ENCODE results near the gene FRMD3.

The FRMD3 gene

DNA sequence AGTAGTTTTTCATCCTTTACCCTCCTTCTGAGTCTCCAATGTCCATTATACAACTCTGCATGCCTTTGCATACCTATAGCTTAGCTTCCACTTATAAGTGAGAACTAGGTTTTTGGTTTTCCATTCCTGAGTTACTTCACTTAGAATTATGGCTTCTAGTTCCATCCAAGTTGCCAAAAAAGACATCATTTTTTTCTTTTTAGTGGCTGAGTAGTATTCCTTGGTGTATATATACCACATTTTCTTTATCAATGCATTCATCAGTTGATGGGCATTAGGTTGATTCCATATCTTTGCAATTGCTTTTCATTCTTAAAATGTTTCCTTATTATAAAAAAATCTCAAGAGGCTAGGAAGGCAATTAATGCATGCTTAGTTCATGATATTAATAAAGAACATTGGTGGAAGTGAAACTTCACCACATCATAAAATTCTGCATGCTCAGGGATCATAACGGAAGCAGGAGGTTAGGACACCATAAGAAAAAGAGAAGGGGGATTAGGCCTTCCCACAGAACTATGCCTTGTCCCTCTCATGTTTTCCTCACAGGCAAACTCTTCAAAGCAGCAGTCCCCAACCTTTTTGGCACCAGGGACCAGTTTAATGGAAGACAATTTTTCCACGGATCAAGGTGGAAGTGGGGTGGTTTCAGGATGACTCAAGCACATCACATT lies 105.2 kb downstream of the FRMD3 start:
- DNase-seq (ENCODE audit: low spot score): no peak

DNA sequence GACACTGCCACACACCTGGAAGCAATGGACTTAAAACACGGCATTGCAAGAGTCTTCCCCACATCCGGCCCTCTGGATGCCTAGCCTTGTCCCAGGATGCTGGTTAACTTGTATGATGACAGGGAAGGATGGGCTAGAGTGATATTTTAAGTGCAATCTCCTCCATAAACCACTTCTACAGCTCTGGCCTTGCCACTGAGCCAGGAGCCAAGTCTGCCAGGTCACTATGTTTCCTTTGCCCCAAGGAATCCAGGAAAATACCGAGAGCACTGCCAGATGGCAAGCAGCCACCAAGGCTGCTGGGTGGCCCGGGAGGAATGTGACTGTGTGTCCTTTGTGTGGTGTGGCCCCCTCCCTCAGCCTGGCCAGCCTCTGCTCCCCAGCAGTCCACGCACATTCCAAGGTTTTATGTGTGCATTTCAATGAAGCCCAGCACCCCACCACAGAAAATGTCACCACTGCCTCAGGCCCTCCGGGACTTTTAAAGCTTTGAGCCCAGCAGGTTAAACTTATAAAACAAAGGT lies 106.0 kb downstream of the FRMD3 start:
- DNase-seq (ENCODE audit: low spot score): no peak

DNA sequence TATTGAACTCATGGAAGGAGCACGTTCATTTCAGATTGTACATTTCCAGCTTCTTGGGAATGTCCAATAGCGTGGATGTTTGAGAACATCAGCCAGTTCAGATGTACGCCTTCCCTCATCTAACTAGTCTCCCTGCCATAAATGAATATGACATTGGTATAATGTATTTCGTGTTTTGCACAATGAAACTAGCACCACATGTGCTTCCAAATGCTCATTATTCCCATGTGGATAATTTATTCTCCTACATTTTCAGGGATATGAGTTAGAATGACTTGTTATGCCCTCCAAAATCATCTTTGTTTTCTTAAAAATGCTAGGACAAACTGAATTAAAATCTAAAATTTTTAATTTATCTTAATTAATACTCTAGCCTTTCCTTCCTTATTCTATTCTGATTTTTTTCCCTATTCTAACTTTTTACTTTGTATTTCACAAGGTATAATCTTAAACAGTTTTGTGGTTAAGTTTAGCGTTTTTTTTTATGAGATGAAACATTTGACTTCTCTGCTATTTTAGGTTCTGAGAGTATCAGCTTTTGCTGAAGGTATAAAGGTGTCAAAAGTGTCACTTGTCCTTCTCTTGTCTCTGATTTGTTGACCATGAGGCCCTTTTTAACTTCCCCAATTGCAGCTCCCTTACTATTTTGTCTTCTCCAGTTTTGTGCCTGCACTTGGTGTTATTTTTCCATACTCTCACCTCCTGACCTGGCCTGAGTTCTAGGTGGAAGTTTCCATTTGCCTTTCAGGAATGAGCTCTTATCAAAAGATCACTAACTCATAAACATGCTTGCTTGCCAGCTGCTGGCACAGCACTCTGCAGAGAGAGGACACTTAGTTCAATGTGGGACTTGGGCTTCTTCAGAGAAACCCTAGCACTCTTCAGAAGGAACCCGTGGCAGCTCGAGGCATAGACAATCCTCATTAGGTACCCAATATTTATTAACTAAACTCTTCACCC lies 106.8 kb downstream of the FRMD3 start:
- DNase-seq (ENCODE audit: low spot score): no peak

DNA sequence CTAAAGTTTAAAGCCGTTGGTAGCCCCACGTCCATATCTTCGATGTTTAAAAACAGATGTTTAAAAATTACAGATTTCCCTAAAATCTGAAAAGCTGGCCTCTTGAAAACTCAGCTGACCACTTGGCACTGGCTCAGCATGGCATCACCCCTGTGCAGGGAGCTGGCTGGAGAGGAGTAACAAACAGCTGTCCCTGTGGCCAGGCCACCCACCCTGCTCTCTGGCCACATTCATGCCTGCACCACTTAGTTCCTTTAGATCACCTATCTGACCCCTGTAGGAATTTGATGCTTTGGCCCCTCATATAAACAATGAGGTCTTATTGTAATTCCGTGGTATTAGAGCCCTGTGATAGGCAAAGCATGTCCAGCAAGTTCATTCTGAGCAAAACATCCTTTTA lies 107.5 kb downstream of the FRMD3 start:
- DNase-seq (ENCODE audit: low spot score): no peak

DNA sequence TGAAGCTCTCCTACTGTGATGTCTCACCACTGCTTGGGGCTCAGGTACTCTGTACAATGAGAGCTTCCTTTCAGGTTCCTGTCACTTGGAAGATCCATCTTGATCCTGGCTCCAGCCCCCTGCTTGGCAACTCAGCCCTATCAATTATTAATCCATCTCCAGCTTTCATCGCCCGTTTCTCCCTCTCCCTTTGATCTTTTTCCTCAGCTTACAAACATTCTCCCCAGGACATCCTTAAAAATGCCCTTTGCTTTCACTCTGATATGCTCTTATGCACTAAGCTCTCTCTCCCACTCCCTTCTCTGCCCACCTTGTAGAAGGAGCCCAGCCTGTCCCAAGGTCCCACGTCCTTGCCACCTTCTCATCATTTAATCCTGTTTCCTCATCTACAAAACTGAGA lies 109.0 kb downstream of the FRMD3 start:
- no peak for DNase-seq (ENCODE audit: low spot score)

DNA sequence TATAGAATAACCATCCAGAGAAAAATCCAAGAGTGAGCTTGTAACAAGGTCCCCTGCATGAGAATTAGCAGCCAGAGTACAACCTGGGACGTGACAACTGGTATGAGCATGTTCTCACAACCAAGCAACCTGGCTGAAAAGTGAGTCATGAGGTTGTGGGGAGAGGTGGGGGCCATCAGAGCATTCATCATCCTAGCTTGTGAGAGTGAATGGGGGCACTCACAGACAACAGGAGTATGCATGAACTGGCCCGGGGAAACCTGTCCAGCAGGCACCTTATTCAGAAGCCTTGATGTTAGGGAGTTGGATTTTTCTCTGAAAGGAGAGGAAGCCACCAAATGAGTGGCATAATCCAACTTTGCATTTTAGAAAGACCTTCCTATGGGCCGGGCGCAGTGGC lies 113.0 kb downstream of the FRMD3 start:
- DNase-seq (ENCODE audit: low spot score): no peak

DNA sequence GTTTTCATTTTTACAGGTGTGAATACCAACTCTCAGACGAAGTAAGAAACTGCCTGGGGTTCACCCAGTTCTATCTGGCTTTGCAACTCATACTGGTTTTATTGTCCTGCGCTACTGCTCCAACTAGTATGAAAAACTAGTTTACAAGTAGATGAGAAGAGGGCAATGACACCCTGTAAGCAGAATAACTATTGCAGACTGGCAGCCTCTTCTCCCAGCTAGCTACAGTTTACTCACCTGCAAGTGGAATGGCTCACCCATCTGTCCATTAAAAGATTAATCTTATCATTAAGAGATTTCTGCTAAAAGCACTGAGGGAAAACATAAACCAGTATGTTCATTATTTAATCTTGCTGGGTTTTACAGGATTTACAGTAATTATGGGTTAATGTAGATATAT lies 113.4 kb downstream of the FRMD3 start:
- no peak for DNase-seq (ENCODE audit: low spot score)

DNA sequence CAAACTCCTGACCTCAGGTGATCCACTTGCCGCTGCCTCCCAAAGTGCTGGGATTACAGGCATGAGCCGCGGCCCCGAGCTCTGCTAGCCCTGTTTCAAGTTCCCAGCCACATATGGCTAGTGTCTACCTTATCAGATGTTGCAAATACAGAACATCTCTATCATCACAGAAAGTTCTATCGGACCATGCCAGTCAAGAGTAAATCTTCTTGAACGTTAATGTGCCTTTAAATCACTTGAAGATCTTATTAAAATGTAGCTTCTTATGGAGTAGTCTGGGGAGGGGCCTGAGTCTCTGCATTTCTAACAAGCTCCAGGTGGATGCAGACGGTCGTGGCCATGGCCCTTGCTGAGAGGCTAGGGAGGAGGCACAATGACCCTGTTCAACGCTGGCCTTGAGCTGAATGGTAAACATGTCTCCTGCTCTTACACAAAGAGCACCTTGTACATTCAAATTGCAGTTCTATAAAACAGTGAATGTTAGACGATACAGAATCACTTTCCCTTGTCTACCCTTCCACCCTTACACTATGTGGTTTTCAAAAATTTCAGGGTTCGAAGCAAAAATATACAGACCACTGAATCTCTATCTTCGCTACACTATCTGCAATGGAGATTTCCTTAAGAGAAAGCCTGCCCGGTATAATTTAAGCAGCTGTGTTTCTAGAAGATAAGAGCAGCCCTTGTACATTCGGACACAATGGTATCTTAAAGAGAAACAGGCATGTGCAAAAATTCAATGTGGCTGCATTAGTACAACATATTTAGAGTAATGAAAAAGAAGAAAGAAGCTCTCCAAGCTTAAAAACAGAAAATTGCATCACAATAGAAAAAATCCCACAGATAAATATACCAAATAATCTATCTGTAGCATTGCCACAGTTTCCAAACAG lies 114.1 kb downstream of the FRMD3 start:
- DNase-seq (ENCODE audit: low spot score): no peak

DNA sequence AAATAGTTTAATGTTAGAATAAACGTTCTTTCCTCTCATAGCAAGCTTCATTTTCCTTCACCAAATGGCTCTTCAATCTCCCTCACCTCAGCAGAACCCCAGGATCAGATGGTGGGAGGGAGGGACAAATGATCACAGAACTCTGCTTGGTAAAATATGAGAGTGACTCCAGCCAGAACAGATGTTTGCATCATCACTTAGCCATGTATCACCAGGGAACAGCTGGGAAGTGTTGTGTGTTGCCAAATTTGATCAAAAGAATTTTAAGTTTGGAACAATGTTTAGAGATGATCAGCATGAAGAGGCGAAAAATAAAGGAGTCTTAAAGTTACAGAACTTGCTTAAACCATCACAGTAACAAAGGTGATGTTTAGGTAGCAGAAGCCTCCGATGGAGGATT lies 115.7 kb downstream of the FRMD3 start:
- DNase-seq (ENCODE audit: low spot score): no peak

DNA sequence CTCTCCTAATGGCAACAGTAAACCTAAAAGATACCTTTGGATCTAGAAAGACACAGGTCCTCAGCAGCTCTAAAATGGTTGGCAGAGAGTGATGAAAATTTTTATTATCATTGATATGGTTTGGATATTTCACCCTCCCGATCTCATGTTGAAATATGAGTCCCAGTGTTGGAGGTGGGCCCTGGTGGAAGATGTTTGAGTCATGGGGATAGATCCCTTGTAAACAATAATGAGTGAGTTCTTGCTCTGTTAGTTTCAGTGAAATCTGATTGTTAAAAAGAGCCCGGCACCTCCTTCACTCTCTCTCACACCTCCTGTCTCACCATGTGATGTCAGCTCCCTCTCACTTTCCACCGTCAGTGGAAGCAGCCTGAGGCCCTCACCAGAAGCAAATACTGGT lies 117.7 kb downstream of the FRMD3 start:
- DNase-seq (ENCODE audit: low spot score): no peak

DNA sequence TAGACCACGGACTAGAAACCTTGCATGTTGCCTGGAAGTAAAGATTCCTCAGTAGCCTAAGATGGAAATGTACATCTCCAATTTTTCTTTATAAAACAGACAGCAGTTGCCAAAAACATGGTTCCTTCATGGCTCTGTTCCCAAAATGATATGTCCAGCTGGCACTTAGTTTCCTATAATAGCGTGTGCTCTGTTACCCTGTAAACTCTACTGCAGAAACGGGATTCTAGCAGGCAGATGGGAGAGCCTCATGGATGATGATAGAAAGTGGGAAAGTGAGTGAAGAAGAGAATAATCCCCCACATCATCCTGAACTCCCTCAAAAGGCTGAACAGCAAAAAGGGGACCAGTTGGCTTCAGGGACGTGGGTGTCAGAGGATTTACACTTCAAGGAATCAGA lies 118.2 kb downstream of the FRMD3 start:
- DNase-seq (ENCODE audit: low spot score): no peak

DNA sequence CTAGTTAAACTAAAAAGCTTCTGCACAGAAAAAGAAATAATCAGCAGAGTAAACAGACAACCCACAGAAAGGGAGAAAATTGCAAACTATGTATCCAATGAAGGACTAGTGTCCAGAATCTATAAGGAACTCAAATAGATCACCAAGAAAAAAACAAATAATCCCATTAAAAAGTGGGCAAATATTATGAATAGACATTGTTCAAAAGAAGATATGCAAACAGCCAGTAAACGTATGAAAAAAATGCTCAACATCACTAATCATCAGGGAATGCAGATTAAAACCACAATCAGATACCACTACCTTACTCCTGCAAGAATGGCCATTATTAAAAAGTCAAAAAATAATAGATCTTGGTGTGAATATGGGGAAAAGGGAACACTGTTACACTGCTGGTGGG lies 119.9 kb downstream of the FRMD3 start:
- DNase-seq (ENCODE audit: low spot score): no peak

DNA sequence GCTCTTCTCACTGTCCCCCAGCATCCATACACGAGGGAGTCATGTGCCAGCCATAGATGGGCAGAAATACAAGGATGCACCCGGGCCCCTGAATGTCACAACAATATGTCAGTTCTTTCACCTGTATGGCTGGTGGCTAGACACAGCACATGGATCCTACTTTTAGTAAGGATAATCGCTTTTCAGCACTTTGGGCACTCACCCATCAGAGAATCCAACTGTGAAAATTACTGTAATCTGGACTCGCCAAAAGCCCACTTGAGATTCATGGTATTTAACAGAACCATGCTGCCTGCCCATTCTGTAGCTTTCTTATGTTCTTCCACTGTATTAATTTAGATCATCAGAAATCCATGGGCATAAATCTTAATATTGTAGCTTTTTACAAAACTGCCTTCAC lies 124.8 kb downstream of the FRMD3 start:
- DNase-seq (ENCODE audit: low spot score): no peak

DNA sequence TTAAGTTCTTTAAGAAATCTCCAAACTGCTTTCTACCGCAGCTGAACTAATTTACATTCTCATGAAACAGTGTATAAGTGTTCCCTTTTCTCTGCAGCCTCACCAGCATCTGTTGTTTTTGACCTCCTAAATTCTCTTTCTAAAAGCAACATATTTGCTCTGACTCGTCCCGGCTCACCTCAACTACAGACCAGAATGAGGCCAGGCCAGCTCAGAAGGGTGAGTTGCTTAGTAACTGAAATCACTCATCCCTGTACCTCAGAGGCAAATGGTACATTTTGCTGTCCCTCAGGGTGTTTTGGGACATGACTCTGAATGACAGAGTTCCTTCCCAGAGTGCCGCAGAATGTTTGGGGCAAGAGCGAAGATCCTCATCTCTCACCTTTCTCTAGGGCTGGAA lies 127.5 kb downstream of the FRMD3 start:
- no peak for DNase-seq (ENCODE audit: low spot score)

DNA sequence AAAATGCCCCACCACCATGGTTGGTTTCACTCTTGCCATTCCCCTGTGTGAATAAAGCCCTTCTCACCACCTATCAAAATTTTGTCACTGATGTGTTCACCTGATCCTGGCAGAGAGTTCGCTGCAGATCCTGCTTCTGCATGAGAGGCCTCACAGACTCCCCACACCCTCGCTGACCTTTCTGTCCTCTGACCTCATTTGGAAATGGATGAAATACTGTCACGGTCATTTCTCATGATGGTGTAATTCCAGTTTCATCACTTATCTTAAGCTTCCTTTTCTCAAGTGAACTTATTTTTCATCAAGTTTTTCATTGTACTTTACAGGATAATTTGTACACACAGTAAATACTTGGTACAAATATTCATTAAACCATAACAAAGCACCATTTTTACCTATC lies 131.3 kb downstream of the FRMD3 start:
- DNase-seq (ENCODE audit: low spot score): no peak

DNA sequence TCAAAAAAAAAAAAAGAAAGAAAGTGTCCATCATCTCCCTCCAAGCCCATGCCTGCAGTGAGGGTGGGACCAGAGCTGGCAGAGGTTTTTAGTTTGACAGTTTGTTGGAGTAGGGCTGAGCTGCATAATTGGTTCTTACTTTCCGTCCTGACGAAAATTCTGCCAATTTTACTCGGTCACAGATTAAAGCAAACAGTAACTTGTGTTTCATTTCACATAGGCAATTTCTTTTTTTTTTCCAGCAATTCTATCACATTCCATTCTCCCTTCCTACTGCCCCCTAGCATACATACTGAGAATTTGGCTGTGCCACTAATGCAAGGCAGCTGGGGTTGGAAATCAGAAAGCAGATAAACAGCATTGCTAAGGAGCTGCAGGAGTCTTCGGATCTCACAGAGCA lies 132.4 kb downstream of the FRMD3 start:
- no peak for DNase-seq (ENCODE audit: low spot score)

DNA sequence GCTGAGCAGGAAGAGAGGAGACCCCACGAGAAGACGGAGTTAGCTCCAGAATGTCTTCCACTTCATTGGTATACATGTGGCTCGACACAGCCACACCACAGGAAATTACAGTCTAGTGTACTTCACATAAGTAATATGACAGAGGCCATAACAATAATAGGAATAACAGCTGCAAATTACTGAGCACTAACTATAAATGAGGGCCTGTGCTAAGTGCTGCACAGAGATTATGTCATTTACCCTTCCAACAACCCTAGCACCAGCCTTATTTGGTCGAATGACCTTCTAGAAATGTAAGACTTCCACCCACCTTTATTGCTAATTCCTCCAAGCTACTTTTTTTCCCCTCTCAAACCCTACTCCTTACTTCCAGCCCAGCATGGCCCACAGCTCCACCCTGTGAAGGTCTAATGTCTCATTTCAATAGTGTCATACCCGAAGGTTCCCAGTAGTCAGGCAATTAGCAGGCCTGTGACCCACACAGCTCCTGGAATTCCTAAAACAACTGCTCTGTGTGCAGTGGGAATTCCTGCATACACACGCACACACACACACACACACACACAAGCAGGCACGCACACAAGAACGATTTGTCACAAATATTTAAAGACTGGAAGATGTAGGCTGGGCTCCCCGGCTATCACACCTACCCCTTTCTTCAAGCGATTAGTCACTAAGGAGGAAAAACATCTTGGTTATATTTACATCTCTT lies 134.5 kb downstream of the FRMD3 start:
- no peak for DNase-seq (ENCODE audit: low spot score)

DNA sequence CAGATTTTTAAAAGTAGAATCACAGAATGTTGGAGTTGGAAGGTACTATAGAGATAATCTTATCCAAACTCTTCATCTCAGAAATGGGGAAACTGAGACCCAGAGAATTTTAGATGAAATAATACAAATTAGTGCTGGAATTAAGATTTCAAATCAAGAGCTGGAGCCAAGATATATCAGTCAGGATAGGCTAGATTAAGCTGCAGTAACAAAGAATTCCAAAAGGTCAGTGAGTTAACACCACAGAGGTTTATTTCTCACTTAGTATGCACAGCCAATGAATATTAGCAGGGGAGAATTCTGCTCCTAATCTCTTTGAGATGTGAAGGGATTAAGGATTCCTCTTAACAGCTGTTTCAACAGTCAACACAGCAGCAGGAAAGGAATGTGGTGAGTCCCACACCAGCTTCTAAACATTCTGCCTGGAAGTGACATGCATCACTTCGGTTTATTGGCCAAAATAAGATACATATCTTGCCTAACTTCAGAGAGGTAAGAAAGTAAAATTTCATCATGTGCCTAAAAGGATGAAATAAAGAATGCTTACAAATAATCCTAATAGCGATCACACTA lies 136.8 kb downstream of the FRMD3 start:
- DNase-seq (ENCODE audit: low spot score): no peak

DNA sequence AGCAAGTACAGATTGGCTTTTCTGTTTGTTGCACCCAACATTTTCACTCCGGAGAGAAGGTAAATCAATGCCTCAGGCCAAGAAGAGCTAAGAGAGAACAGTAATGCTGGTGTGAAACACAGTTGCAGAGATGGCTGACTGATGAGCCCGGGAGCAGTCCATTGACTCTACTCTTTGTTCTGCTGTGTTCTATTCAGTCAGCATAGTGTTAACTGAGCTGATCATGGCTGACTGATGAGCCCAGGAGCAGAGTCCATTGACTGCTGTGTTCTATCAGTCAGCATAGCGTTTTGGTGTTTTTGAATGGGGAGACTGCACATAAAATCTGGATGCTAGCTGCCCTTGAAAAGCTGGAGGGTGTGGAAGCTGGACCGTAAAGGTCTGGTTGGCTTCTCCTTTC lies 141.4 kb downstream of the FRMD3 start:
- no peak for DNase-seq (ENCODE audit: low spot score)

DNA sequence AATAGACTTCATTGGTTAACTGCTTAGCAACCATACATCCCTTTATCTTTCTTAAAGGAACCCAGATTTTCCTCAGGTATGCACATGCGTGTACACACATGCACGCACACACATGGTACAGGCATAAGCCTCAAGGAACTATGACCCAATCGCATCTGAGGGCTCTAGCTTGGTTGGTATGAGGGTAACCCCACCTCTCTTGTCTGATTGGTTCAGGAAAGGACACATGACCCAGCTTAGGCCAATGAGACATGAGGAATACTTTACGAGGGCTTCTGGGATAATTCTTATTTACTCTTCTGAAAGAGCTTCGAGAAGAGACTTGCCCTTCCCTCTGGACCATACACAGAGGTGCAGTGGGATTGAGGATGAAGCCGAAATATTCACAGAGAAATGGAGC lies 141.9 kb downstream of the FRMD3 start:
- no peak for DNase-seq (ENCODE audit: low spot score)

DNA sequence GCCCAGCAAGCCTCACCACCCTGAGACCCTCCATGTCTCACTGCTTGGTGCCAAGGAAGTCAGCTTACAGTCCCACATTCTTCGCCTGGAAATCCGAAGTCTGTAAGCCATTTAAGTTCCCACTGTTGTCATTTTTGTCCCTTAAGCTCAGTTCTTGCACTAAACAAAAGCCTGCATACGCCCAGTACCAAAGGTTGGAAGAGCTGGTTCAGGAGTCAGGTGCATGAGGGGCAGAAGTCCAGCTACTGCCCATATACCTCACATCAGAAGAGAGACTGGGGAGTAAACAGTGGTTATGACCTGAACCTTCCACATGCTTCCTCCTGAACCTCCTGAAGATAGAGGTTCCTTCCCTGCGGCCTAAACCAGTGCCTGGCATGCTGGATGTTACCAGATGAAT lies 146.0 kb downstream of the FRMD3 start:
- DNase-seq (ENCODE audit: low spot score): no peak
